ENCODE results near the gene TRPM3. TPM values are rescaled to one million over a fixed set of nuclear protein-coding genes. Genes with fewer than 3 reads are reported as not detected.

TRPM3 gene
- total RNA-seq (not detected in 2 replicates), polyA plus RNA-seq (not detected in 2 replicates), polyA minus RNA-seq (not detected in 2 replicates)
- total RNA-seq (2013): 0.02 TPM

DNA sequence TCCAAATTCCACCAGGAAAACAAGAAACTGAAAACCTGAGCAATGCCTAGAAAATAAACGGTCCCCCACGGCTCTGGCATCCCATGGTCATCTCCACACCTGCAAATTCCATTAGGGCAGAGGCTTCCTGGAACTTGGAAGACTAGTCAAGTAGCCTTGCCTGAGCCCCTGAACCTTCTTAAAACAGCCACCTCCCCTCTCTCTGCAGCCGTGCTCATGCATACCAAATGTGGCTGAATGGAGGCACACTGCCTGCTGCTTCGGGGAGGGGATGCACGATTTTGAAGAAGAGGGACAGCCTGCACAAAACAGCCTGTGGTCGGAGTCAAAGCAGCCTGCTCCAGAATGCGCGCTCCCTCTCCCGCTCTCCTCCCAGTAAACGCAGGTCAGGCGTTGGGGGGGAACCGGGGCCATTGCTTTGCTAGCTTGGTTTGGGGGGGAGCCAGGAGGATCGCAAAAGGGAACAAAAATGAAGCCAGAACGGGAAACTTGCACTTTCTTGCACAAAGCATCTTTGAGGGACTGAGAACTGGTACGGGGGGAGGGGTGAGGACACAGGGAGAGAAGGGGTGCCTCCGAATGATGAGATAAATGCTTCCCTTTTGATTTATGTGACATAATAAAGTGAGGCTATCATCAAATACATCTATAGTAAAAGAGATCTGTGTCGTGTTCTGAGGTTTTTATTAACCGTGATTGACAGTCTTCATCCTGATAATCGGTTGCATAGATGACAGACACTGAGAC is at the start of gene TRPM3:
TRPM3 (minus strand) TSS at position 347 of the 747 bp plus-strand sequence; CDS start at position 80, 267 bp downstream.
- POLR2A ChIA-PET: no interaction called here
- Histone ChIP-seq H3K36me3 (replicated peaks in 1 of 2; ENCODE audit: control extremely low read depth in 1 of 2, control insufficient read depth in 1 of 2, extremely low read depth in 1 of 2, insufficient read depth in 2 of 2, low read length in 1 of 2) (no peaks in the 10 kb centered on the region), H4K20me1 (ENCODE audit: control insufficient read depth, insufficient read depth, low read length, poor library complexity, severe bottlenecking) (no peaks in the 10 kb centered on the region), H2AFZ (ENCODE audit: insufficient read depth, low read depth, low read length, poor library complexity, severe bottlenecking) (no peak within 1 kb of the TSS), H3K4me1 (ENCODE audit: control insufficient read depth in 2 of 2, insufficient read depth in 2 of 2, low read length in 2 of 2) (no peaks in the 10 kb centered on the region), H3K4me3 (ENCODE audit: control extremely low read depth in 1 of 5, extremely low read depth in 1 of 5, insufficient read depth in 1 of 5, low read depth in 2 of 5, low read length in 4 of 5) (no peak within 1 kb of the TSS), H3K27ac (ENCODE audit: low read length in 2 of 2) (no peak within 1 kb of the TSS), H3K27me3 (replicated peaks in 1 of 4; ENCODE audit: control extremely low read depth in 1 of 4, control insufficient read depth in 3 of 4, insufficient read depth in 4 of 4, low read length in 3 of 4) (peaks cover 0 to 3% (median 0%) of the 10 kb centered on the region in 4 experiments), H3K79me2 (ENCODE audit: control insufficient read depth, insufficient read depth, low read length) (no peaks in the 10 kb centered on the region), H3K9ac (ENCODE audit: low read length) (no peak within 1 kb of the TSS), H3K4me2 (replicated peaks; ENCODE audit: low read depth, low read length, poor library complexity, severe bottlenecking) (no peak within 1 kb of the TSS), H3K9me3 (ENCODE audit: control extremely low read depth in 1 of 3, control insufficient read depth in 2 of 3, insufficient read depth in 1 of 3, low read length in 2 of 3) (peaks cover 0 to 3% (median 0%) of the 10 kb centered on the region in 3 donors)
- no peaks in the 10 kb centered on the region for H3K4me1 Mint-ChIP-seq
- no peak within 1 kb of the TSS for H3K4me3 Mint-ChIP-seq
- H3K9me3 Mint-ChIP-seq (ENCODE audit: insufficient read depth): no peaks in the 10 kb centered on the region
- no peak for DNase-seq
- ATAC-seq (ENCODE audit: low read depth): no peak
- intact Hi-C loops (cut with micrococcal nuclease): no loop called here
- WGBS (ENCODE audit: insufficient coverage): 6% methylated on average over 9 of the region's 19 CpGs
- no peak within 1 kb of the TSS for H3K27ac Mint-ChIP-seq
- peaks cover 14% of the 10 kb centered on the region for H3K27me3 Mint-ChIP-seq
- TF ChIP-seq, protein P1, sequence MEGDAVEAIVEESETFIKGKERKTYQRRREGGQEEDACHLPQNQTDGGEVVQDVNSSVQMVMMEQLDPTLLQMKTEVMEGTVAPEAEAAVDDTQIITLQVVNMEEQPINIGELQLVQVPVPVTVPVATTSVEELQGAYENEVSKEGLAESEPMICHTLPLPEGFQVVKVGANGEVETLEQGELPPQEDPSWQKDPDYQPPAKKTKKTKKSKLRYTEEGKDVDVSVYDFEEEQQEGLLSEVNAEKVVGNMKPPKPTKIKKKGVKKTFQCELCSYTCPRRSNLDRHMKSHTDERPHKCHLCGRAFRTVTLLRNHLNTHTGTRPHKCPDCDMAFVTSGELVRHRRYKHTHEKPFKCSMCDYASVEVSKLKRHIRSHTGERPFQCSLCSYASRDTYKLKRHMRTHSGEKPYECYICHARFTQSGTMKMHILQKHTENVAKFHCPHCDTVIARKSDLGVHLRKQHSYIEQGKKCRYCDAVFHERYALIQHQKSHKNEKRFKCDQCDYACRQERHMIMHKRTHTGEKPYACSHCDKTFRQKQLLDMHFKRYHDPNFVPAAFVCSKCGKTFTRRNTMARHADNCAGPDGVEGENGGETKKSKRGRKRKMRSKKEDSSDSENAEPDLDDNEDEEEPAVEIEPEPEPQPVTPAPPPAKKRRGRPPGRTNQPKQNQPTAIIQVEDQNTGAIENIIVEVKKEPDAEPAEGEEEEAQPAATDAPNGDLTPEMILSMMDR (IDR thresholded peaks at IDR 0.05): no peak
- no peak for TF ChIP-seq EZH2 (IDR thresholded peaks at IDR 0.05; ENCODE audit: borderline replicate concordance, insufficient read depth, low read depth, low read length, poor library complexity, severe bottlenecking)
- CTCF ChIA-PET: no interaction called here

DNA sequence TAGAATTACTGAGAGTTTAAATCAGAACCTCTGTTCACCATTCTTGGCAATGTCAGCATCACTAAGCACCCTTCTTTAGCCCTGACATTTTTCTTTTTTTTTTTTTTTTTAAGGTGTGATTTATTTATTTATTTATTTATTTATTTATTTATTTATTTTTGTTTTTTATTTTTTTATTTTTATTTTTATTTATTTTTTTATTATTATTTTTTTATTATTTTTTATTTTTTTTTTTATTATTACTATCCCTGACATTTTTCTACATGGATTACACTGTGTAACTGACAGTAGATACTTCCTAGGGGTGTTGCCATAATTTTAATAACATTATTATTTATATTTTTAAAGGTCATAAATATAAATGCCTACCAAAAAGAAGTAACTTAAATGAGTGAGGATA is 47.0 kb upstream of the TRPM3 start:
- CTCF ChIA-PET: no interaction called here
- ATAC-seq (ENCODE audit: low read depth): no peak

More for the DNA sequence above, 47.0 kb upstream of the TRPM3 start:
- H3K4me2 ChIP-seq (replicated peaks; ENCODE audit: low read depth, low read length, poor library complexity, severe bottlenecking): no peak overlapping the region
- no peaks in the 10 kb centered on the region for H4K20me1 ChIP-seq (ENCODE audit: control insufficient read depth, insufficient read depth, low read length, poor library complexity, severe bottlenecking)
- H3K79me2 ChIP-seq (ENCODE audit: control insufficient read depth, insufficient read depth, low read length): no peaks in the 10 kb centered on the region
- no peak overlapping the region for H3K4me3 Mint-ChIP-seq
- no peaks in the 10 kb centered on the region for H3K4me1 ChIP-seq (ENCODE audit: control insufficient read depth in 2 of 2, insufficient read depth in 2 of 2, low read length in 2 of 2)
- no peaks in the 10 kb centered on the region for H3K9me3 Mint-ChIP-seq (ENCODE audit: insufficient read depth)
- H3K36me3 ChIP-seq (replicated peaks in 1 of 2; ENCODE audit: control extremely low read depth in 1 of 2, control insufficient read depth in 1 of 2, extremely low read depth in 1 of 2, insufficient read depth in 2 of 2, low read length in 1 of 2): no peaks in the 10 kb centered on the region
- H3K27me3 Mint-ChIP-seq: no peaks in the 10 kb centered on the region
- no peak overlapping the region for H3K27ac ChIP-seq (ENCODE audit: low read length in 2 of 2)
- H3K4me3 ChIP-seq (ENCODE audit: control extremely low read depth in 1 of 5, extremely low read depth in 1 of 5, insufficient read depth in 1 of 5, low read depth in 2 of 5, low read length in 4 of 5): no peak overlapping the region
- H2AFZ ChIP-seq (ENCODE audit: insufficient read depth, low read depth, low read length, poor library complexity, severe bottlenecking): no peak overlapping the region
- H3K9me3 ChIP-seq (ENCODE audit: control extremely low read depth in 1 of 3, control insufficient read depth in 2 of 3, insufficient read depth in 1 of 3, low read length in 2 of 3): no peaks in the 10 kb centered on the region
- no peak for DNase-seq
- no peak overlapping the region for H3K9ac ChIP-seq (ENCODE audit: low read length)
- H3K27ac Mint-ChIP-seq: no peak overlapping the region
- POLR2A ChIA-PET: no interaction called here
- no peak for TF ChIP-seq EZH2 (IDR thresholded peaks at IDR 0.05; ENCODE audit: borderline replicate concordance, insufficient read depth, low read depth, low read length, poor library complexity, severe bottlenecking)
- TF ChIP-seq, protein P1 (IDR thresholded peaks at IDR 0.05): no peak
- intact Hi-C loops (cut with micrococcal nuclease): no loop called here
- H3K27me3 ChIP-seq (replicated peaks in 1 of 4; ENCODE audit: control extremely low read depth in 1 of 4, control insufficient read depth in 3 of 4, insufficient read depth in 4 of 4, low read length in 3 of 4): no peaks in the 10 kb centered on the region
- no peaks in the 10 kb centered on the region for H3K4me1 Mint-ChIP-seq
